ENCODE results near the gene SLIT1. TPM values are rescaled to one million over a fixed set of nuclear protein-coding genes. Genes with fewer than 3 reads are reported as not detected.

SLIT1 gene
- total RNA-seq, 1 experiment from 2014 or later: 0.41 TPM

DNA sequence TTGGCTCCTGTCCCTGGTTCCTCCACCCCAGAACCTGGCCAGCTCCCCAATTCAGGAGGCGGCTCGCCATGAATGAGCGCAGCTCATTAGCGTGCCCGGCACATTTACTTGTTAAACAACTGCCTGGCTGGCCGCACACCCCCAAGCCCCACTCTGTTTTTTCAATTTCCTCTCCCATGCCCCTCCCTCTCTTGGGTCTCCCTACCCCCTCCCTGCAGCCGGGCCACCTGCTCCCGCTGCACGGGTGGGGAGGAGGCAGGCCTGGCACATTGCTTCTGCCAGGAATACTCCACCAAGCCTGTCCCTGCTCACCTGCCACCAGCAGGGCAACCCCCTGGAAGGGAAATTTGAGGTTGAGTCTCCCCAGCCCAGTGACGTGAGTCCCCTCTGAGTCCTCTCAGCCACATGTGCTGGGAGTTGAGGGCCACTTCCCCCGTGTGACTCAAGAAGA is 2.5 kb upstream of the SLIT1 start:
- Mint-ChIP-seq H3K4me1 (ENCODE audit: low read depth, unreplicated experiment) (peaks cover 13% of the 10 kb centered on the region), H3K4me3 (ENCODE audit: unreplicated experiment) (no peak overlapping the region), H3K27me3 (ENCODE audit: insufficient read depth, unreplicated experiment) (peaks cover 21% of the 10 kb centered on the region), H3K27ac (ENCODE audit: unreplicated experiment) (no peak overlapping the region), H3K36me3 (ENCODE audit: insufficient read depth, unreplicated experiment) (no peaks in the 10 kb centered on the region), H3K9me3 (ENCODE audit: unreplicated experiment) (no peaks in the 10 kb centered on the region)
- TF ChIP-seq, protein P1, sequence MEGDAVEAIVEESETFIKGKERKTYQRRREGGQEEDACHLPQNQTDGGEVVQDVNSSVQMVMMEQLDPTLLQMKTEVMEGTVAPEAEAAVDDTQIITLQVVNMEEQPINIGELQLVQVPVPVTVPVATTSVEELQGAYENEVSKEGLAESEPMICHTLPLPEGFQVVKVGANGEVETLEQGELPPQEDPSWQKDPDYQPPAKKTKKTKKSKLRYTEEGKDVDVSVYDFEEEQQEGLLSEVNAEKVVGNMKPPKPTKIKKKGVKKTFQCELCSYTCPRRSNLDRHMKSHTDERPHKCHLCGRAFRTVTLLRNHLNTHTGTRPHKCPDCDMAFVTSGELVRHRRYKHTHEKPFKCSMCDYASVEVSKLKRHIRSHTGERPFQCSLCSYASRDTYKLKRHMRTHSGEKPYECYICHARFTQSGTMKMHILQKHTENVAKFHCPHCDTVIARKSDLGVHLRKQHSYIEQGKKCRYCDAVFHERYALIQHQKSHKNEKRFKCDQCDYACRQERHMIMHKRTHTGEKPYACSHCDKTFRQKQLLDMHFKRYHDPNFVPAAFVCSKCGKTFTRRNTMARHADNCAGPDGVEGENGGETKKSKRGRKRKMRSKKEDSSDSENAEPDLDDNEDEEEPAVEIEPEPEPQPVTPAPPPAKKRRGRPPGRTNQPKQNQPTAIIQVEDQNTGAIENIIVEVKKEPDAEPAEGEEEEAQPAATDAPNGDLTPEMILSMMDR (IDR thresholded peaks at IDR 0.05; ENCODE audit: insufficient read depth in 1 of 2, low read depth in 1 of 2, low read length in 1 of 2, severe bottlenecking in 1 of 2, unreplicated experiment in 1 of 2): no peak
- Histone ChIP-seq H3K36me3 (ENCODE audit: control insufficient read depth, insufficient read depth, low read length) (no peaks in the 10 kb centered on the region), H3K4me3 (ENCODE audit: low read depth, low read length) (no peak overlapping the region), H3K9me3 (no peaks in the 10 kb centered on the region), H3K4me1 (peaks cover 9% of the 10 kb centered on the region; the same call in 1 of the 2 replicates), H3K27me3 (replicated peaks; ENCODE audit: control insufficient read depth, insufficient read depth, low read length) (no peaks in the 10 kb centered on the region)
- ChIA-PET POLR2A (no interaction called here), CTCF (interaction anchor here (1.0 kb wide), 1 partner anchor 22 kb away, joined by 3 read pairs; no protein-coding TSS in a partner anchor)
- DNase-seq: no peak
- BruUV-seq (replicated peaks): no TSS peak
- intact Hi-C loops (cut with micrococcal nuclease; ENCODE audit: unreplicated experiment): no loop called here

DNA sequence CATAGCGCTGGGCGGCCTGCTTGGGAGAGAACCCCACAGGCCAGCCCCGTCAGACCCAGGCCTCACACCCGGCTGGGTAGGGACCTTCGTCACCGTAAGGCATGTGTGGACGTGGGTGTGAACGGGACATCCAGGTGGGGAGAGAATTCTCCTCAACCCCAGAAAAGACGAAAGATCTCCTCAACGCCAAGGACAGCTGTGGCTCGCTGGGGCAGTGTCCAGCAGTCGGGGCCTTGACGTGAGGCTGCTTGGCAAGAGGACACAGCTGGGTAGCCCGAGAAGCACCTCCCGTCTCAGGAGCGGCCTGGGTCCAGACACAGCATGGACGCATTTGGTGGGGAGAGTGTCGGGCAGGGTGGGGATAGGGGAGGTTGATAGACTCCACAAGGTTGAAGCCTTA is 1.2 kb upstream of the SLIT1 start:
- Histone ChIP-seq H3K9me3 (no peaks in the 10 kb centered on the region), H3K36me3 (ENCODE audit: control insufficient read depth, insufficient read depth, low read length) (no peaks in the 10 kb centered on the region), H3K4me1 (peaks cover 9% of the 10 kb centered on the region; the same call in 1 of the 2 replicates), H3K27me3 (replicated peaks; ENCODE audit: control insufficient read depth, insufficient read depth, low read length) (no peaks in the 10 kb centered on the region), H3K4me3 (ENCODE audit: low read depth, low read length) (no peak overlapping the region)
- intact Hi-C loops (cut with micrococcal nuclease; ENCODE audit: unreplicated experiment): no loop called here
- POLR2A ChIA-PET: no interaction called here
- CTCF ChIA-PET: no interaction called here
- Mint-ChIP-seq H3K27ac (ENCODE audit: unreplicated experiment) (no peak overlapping the region), H3K9me3 (ENCODE audit: unreplicated experiment) (no peaks in the 10 kb centered on the region), H3K4me1 (ENCODE audit: low read depth, unreplicated experiment) (peaks cover 13% of the 10 kb centered on the region), H3K4me3 (ENCODE audit: unreplicated experiment) (peak overlapping the region; percentile 71), H3K27me3 (ENCODE audit: insufficient read depth, unreplicated experiment) (peaks cover 24% of the 10 kb centered on the region), H3K36me3 (ENCODE audit: insufficient read depth, unreplicated experiment) (no peaks in the 10 kb centered on the region)
- TF ChIP-seq, protein P1 (IDR thresholded peaks at IDR 0.05; ENCODE audit: insufficient read depth in 1 of 2, low read depth in 1 of 2, low read length in 1 of 2, severe bottlenecking in 1 of 2, unreplicated experiment in 1 of 2): no peak
- DNase-seq: no peak
- no TSS peak for BruUV-seq (replicated peaks)

DNA sequence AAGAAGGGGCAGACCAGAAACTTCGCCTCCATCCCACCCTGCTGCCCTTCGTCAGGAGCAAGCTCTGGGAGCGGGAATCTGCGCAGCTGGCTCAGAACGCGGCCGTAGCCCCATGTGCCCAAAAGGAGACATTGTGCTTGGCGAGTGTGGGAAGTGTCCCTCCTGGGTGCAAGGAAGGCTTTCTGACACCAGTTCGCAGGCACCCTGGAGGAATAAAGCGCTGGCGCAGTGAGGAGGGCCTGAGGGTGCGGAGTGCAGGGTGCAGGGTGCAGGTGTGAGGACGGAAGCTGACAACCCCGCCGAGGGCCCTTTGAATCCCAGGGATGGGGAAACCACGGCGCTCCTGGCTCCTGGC is 811 bp downstream of the SLIT1 start:
- Mint-ChIP-seq H3K27me3 (ENCODE audit: insufficient read depth, unreplicated experiment) (peaks cover 27% of the 10 kb centered on the region), H3K36me3 (ENCODE audit: insufficient read depth, unreplicated experiment) (no peaks in the 10 kb centered on the region), H3K4me3 (ENCODE audit: unreplicated experiment) (peak overlapping the region; percentile 59), H3K9me3 (ENCODE audit: unreplicated experiment) (no peaks in the 10 kb centered on the region), H3K27ac (ENCODE audit: unreplicated experiment) (no peak overlapping the region), H3K4me1 (ENCODE audit: low read depth, unreplicated experiment) (peaks cover 3% of the 10 kb centered on the region)
- intact Hi-C loops (cut with micrococcal nuclease; ENCODE audit: unreplicated experiment): no loop called here
- Histone ChIP-seq H3K4me1 (peaks cover 2% of the 10 kb centered on the region; the same call in 1 of the 2 replicates), H3K9me3 (no peaks in the 10 kb centered on the region), H3K4me3 (ENCODE audit: low read depth, low read length) (no peak overlapping the region), H3K27me3 (replicated peaks; ENCODE audit: control insufficient read depth, insufficient read depth, low read length) (no peaks in the 10 kb centered on the region), H3K36me3 (ENCODE audit: control insufficient read depth, insufficient read depth, low read length) (no peaks in the 10 kb centered on the region)
- no TSS peak for BruUV-seq (replicated peaks)
- ChIA-PET CTCF (interaction anchor here (2.0 kb wide), 1 partner anchor 24 kb away, joined by 4 read pairs; no protein-coding TSS in a partner anchor), POLR2A (no interaction called here)
- TF ChIP-seq, protein P1 (IDR thresholded peaks at IDR 0.05; ENCODE audit: insufficient read depth in 1 of 2, low read depth in 1 of 2, low read length in 1 of 2, severe bottlenecking in 1 of 2, unreplicated experiment in 1 of 2): no peak
- DNase-seq: no peak

All from Caco-2 (cell line).